Stimulated activated CD8-positive, alpha-beta memory T cell treated with anti-CD3 and anti-CD28 coated beads, Interleukin-15, amount 100 ng/mL, for 1 hour (primary cell): ENCODE results near the gene CYSLTR1.
A peak's percentile ranks its signal among the peaks of the same experiment; 100 is the strongest.
"Not testable (repeated sequence)": the region's sequence is repeated elsewhere in the genome, so short reads cannot be mapped to it uniquely, and the experiment has no call there.

Experiments
- DNase-seq: peaks from one replicate; pipeline ENCODE4 v3.0.0-alpha.2; 2020; ENCODE audit warnings: low read depth

The CYSLTR1 gene

GRCh38 chrX:78327370-78328086, at the start of gene CYSLTR1:
CYSLTR1 (minus strand) TSS chrX:78327611; CDS start chrX:78273746, 53,865 bp downstream.
- DNase-seq: no peak

GRCh38 chrX:78377186-78377585, 49.8 kb upstream of the CYSLTR1 start:
- no peak for DNase-seq

- DNase-seq: no peak
Observed at GRCh38 chrX:78375894-78376293, 48.5 kb upstream of the CYSLTR1 start.

- no peak for DNase-seq
Observed at GRCh38 chrX:78366576-78366975, 39.2 kb upstream of the CYSLTR1 start.

GRCh38 chrX:78357342-78358055, 30.1 kb upstream of the CYSLTR1 start:
- DNase-seq: no peak

GRCh38 chrX:78333521-78333920, 6.1 kb upstream of the CYSLTR1 start:
- DNase-seq: no peak

- no peak for DNase-seq
Observed at GRCh38 chrX:78331708-78332107, 4.3 kb upstream of the CYSLTR1 start.

GRCh38 chrX:78330540-78330939, 3.1 kb upstream of the CYSLTR1 start:
- no peak for DNase-seq

- DNase-seq: no peak
Observed at GRCh38 chrX:78330068-78330467, 2.7 kb upstream of the CYSLTR1 start.

GRCh38 chrX:78329486-78329885, 2.1 kb upstream of the CYSLTR1 start:
- no peak for DNase-seq

GRCh38 chrX:78326401-78326800, 1.0 kb downstream of the CYSLTR1 start:
- no peak for DNase-seq

- no peak for DNase-seq
Observed at GRCh38 chrX:78322863-78323262, 4.5 kb downstream of the CYSLTR1 start.

GRCh38 chrX:78321809-78322208, 5.6 kb downstream of the CYSLTR1 start:
- peak; percentile 5 for DNase-seq

GRCh38 chrX:78316265-78316664, 11.1 kb downstream of the CYSLTR1 start:
- DNase-seq: no peak

GRCh38 chrX:78315745-78316144, 11.7 kb downstream of the CYSLTR1 start:
- DNase-seq: no peak

- DNase-seq: no peak
Observed at GRCh38 chrX:78314561-78314960, 12.8 kb downstream of the CYSLTR1 start.

GRCh38 chrX:78313526-78313925, 13.9 kb downstream of the CYSLTR1 start:
- no peak for DNase-seq

- DNase-seq: no peak
Observed at GRCh38 chrX:78307665-78308064, 19.7 kb downstream of the CYSLTR1 start.

GRCh38 chrX:78303086-78303485, 24.3 kb downstream of the CYSLTR1 start:
- no peak for DNase-seq

- not testable (repeated sequence) for DNase-seq
Observed at GRCh38 chrX:78300933-78301332, 26.5 kb downstream of the CYSLTR1 start.

GRCh38 chrX:78283511-78283910, 43.9 kb downstream of the CYSLTR1 start:
- no peak for DNase-seq

GRCh38 chrX:78237127-78237526, 90.3 kb downstream of the CYSLTR1 start:
- DNase-seq: no peak

GRCh38 chrX:78226047-78226446, 101.4 kb downstream of the CYSLTR1 start:
- DNase-seq: not testable (repeated sequence)
